NOMO-1 treated with DMSO at 0.1 percent for 48 hours (cell line): ENCODE data around the gene USP21.
A peak's percentile ranks its signal among the peaks of the same experiment; 100 is the strongest.

Source experiments
- DNase-seq: peaks from one replicate; lab custom pipeline; 2025; ENCODE audit not compliant: unreplicated experiment; lab: John Stamatoyannopoulos, UW

USP21 gene

DNA sequence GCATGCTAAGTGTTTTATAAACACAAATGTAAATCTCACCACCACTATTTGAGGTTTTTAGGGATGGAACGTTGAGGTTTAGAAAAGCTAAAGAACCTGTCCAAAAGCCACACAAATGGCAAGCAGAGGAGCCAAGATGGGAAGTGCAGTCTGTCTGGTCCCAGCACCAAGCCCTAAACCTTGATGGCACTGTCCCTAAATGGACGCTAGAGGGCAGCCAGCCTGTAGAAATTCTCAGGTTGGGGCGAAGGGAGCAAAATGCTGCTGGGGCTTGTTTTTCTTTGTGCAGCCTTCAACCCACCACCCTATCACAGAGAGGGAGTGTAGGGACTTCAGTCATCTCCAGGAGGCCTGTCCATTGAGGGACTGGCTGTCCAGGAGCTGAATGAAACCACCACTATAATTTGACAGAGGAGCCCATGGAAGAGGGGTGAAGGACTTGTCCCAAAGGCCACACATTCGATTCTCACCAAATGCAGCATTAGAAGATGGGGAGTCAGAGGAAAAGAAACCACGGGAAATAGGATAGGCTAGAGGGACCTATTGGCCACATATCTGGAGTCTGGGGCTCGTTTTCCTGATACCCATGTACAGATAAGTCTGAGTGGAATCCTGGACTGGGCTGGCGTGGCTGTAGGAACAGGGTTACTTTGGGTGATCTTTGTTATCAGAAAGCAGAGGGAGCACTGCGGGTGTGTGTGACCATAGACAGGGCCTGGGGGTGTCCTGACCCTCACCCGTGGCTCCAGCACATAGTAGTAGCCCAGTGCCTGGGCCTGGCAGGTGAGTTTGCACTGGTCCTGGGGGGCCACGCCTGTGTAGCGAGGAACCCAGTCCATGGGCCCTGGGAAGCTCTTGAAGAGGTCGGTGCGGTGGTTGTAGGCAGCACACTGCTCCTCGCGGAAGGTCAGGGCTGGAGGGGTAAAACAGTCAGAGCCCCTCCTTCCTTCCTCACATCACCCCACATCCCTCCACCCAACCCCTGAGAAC lies 33.5 kb downstream of the USP21 start:
- peak; percentile 80 for DNase-seq

DNA sequence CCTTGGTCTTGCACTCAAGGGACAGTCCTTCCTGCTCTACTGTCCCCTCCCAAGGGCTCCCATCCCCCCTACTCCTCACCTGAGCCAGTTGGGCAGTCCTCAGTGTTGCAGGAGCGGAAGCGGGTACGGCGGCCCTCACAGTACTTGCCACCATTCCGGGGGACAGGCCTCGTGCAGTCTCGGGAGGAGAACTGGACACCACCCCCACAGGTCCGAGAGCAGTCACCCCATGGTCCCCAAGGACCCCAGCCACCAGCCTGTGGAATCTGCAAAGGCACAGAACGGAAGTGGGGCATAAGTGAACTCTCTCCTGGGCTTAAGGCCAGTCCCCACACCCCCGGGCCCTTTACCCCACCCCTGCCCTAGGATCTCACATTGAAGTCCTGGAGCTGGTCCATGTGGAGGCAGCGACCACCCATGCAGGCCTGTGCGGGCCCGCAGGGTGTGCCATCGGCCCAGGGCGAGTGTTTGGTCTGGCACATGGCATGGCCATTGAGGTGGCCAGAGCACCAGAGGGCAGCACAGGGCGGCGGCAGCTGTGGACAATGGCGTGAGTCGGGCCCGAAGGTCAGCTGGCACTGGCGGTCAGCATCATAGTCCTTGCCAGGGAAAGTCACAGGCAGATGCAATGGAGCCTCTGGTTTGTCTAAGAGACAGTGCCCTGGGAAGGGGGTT lies 34.4 kb downstream of the USP21 start:
- DNase-seq, result no peak

DNA sequence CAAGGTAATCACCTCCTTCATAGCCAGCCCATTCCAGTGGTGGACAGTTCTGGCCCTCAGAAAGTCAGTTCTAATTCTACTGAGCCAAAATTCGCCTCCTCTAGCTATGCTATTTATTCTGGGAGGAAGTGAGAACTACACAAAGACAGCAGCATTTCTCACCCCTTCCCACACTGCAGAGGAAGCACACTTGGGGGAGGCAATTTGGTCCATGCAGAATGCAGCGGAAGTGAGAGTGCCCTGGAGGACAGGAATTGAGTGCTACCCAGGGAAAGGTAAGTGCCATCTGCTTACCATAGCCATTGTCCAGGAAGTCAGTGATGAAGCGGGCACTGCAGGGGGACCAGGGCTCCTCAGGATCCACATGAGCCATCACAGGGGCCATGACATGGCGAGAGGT lies 35.9 kb downstream of the USP21 start:
- peak; percentile 68 for DNase-seq

DNA sequence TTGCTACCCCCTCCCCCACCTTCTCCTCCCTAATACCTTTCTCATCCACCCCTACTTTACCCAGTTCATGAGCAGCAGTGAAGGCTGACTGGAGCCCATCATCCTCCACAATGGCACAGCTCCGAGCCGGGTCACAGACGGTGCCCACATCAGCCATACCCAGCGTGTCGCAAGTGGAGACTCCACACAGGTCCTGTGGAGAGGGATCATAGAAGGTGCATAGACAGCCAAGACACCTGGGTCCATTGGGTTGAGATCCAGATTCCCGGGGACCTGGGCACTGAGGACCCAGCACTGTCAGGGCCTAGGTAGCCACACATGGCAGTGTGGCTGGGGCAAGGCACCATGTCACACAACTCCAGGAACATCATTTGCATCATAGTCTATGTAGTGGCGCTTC lies 36.8 kb downstream of the USP21 start:
- DNase-seq, result no peak

DNA sequence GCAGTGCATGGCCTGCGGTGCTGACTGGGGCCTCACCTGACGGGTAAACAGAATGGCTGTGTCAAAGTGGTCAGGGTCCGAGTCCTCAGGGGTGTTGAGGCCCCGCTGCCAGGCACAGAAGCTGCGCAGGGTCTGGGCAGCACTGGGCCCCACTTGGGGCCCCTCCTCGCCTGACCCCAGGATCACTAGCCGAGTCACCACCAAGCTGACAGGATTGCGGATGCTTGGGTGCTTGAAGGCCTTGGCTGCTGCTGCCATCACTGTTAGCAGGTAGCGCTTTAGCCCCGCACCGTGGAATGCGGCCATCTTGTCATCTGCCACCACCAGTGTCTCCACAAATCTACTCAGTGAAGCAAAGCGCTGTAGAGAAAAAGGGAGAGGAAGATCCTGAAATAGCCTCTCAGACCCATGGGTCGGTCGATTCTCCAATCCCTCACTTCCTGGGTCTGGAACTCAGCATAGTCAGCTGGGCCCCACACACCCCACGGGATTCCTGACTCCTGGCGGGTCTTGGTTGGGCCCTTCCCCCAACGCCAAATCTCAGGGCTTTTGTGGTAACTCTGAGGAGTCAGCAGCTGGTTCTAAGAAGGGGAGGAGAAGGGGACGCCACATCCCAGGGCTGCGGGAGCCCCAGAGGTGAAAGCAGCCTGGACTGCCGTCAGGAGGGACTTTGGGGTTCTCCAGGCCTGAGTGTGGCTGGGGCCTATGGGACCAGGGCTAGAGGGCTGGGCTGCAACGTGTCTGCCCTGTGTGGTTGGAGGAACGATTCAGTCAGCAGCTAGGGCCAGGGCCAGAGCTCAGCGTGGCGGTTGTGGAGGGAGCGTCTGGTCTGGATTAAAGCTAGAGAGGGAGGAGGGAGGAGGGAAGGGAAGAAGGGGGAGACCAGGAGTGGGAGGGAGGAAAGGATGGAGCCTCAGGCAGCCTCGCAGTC lies 37.5 kb downstream of the USP21 start:
- no peak for DNase-seq

DNA sequence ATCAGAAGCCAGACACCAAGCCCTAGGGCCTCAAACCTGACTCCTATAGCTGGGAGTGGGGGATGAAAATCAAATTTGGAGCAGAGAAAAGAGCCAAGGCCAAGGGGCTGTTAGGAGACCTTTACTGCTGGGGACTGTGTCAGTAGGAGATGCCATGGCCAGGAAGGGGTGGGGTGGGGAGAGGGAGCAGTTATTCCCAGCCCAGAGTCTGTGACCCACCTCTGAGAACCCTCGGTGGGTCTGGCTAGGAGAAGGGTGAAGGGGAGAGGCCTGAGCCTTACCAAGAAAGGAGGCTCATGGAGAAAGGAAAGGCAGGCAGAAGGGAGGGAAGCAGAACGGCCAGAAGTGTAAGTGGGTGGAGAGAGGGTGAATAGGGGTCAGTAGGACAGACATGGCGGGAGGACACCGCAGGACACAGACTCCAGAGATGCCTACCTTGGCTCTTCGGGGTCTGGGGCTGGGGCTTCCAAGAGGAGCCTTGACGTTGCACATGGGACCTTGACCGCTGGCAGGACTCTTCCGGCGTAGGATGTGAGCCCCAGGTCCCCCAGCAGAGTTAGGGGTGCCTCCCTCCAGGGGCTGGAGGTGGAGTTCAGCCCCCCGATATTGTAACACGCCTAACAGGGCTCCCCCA lies 38.4 kb downstream of the USP21 start:
- no peak for DNase-seq

DNA sequence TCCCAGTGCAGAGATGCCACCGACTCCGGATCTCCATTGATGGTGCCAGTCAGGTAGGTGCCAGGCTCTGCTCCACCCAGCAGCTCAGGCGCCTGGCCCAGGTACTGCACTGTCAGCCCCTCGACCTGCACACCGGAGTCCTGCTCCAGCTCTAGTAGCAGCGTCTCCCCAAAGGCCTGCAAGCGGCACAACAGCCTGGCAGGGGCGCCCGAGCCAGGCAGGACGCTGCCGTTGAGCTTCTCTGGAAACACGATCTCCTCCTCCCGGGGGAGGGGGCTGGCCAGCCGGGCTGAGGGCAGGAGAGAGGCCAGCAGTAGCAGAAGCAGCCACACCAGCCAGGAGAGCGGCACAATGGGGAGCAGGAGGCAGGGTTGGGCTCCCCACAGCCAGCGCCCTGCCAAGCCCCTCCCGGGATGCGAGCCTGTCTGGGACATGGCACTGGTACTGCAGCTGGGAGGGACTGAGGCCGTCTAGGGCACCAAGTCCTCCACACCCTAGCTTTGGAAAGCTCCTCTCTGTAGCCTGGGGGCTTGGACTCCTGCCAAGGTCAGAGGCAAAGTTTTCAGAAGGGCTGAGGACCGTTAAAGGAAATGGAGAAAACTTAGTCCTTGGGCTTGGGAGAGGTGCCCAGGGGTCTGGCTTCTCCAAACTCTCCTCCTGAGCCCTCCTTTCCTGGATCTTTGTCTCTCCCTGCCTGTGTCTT lies 39.0 kb downstream of the USP21 start:
- no peak for DNase-seq

DNA sequence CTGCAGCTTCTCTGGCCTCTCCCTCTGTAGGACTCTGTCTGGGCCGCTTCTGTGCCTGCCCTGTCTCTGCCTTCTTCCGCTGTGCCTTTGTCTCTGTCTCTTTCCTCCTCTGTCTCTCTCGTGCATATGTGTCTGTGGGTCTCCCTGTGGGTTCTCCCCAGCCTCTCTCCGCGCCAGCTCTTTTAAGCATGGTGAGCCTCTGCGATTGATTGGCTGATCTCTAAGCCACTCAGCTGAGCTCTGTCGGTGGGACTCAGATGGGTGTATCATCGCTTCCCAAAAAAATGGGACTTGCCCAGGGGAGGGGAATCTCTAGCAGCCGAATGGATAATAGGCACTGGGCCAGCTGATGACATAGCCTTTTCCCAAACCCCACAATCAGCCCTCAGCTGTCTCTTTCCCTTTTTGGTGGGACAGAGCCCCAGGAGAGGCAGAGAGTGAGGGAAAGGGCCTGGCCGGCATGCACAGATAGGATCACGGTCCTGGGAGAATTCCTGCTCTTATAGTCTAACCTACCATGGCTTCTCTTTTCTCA lies 39.7 kb downstream of the USP21 start, which contains the start of gene ADAMTS4:
ADAMTS4 (minus strand) TSS at position 158 of the 535 bp plus-strand sequence. CDS start 427 bp downstream, outside the sequence.
- no peak for DNase-seq

DNA sequence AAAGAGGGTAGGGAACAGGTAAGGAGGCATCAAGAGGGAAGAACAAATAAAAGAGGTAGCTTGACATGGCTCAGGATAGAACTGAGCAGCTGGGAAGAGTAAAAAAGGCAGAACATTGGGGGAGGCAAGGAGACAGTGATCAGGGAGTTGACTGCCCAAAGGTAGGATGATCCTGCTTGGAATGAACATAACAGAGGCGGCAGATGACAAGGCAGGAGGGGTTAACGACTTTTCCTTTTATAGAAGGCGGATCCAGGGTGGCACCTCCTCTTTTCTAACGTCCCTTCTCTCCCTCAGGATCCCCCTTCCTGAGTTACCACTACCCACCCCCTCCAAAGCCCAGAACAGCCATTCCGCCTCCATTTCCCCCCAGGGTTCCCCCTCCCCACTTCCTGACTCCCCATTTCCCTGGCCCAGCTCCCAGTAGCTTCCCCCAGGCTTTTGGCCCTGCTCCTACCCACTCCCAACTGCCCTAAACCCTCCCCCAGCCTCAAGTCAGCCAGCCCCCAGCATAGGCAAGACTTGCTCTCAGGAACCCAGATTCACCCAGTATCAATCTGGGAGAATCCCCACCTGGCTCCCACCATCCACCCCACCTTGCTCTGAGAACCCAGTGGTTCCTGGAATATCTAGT lies 40.3 kb downstream of the USP21 start:
- DNase-seq, result no peak

DNA sequence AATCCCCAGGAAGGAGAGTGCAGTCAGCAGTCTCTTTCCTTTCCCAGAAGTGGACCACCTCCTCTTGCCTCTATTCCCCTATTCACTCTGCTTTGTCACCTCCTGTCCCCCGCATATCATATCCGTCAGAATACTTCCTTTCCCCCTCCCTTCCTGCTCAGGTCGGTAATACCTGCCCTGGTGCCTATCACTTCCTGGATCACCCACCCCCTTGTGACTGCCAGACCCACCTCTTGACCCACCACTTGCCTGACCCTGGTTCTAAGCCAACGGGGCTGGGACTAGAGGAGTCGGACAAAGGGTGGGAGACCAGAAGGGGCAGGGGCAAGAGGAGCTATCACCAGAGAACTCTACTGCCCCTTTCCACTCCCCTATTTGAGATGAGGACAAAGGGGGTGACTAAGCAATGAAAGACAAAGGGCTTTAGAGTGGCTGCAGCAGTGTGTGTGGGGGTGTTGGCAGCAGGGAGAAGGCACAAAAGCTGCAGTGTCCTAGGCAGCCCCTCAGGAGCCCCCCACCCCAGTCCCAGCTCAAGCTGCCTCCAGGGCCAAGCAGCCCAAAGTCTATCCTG lies 41.2 kb downstream of the USP21 start:
- DNase-seq, result no peak

DNA sequence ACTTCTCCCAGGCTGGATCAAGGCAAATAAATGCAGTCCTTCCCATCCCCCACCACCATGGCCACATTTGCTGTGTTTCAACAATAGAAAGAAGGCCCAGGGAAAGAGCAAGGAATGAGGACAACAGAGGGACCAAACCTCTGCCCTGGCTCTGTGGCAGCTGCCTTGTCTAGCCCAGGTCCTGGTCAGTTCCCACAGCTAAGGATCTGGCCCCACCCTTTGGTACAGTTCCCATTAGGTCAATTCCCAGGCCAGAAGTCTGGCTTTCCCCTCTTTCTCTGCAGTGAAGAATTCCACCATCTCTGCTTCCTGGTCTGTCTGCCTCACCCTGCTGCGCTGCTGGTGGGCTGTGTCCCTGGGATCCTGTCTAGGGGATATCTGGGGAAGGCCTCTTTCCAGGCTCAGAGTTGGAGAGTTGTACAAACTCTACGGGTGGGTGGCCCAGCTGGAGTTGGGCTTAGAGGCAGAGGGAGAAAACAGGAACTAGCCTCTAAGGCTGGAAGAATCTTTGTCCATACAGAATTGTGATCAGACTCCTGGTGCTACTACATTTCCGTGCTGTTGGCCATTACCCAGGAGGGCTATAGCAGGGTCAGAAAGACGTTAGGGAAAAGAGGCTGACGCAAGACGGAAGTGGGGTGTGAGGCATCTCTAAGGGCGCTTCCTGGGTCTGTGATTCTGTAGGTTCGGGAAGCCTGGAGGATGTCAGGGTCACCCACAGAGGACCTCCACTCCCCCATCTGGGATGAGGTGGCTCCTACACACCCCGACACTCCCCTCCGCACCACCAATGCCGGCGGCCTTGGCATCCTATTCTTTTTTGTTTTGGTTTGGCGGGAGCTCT lies 41.9 kb downstream of the USP21 start:
- peak; percentile 40 for DNase-seq

DNA sequence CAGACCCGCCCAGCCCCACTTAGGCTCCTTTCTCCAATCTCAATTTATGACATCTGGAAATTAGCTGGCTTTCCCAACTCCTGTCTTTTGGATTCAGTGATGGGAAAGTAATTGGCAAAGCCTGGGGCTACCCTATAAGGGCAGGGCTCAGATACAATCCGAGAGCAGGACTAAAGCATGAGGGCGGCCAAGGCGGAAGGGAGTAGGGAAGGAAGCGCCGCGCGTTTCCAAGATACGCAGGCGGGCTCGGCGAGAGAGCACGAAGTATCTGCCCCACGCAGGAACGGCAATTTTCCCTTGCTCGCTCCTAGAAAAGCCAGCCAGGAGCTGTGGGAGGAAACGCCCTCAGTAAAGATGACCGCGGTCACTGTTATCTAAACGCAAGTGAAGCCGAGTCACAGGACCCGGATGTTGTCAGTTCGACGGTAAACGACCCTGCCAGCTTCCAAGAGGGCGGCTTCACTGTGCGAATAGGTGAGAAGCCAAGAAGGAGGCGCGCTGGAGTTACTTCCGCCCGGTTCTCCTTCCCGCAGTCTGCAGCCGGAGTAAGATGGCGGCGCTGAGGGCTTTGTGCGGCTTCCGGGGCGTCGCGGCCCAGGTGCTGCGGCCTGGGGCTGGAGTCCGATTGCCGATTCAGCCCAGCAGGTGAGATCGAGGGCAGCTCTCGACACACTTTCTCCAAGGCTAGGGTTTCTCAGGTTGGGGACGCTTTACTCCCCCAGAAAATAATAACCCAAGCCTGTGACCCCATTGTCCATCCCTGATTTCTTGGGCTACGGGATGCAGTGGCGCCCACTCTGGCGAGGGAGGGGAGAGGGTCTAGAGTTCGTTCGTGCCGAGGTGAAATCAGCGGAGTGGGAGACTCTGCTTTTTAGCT lies 42.8 kb downstream of the USP21 start, which contains the start of gene NDUFS2:
NDUFS2 (plus strand) TSS at position 532 of the 877 bp plus-strand sequence; CDS start at position 551, 19 bp downstream.
- peak; percentile 99 for DNase-seq

DNA sequence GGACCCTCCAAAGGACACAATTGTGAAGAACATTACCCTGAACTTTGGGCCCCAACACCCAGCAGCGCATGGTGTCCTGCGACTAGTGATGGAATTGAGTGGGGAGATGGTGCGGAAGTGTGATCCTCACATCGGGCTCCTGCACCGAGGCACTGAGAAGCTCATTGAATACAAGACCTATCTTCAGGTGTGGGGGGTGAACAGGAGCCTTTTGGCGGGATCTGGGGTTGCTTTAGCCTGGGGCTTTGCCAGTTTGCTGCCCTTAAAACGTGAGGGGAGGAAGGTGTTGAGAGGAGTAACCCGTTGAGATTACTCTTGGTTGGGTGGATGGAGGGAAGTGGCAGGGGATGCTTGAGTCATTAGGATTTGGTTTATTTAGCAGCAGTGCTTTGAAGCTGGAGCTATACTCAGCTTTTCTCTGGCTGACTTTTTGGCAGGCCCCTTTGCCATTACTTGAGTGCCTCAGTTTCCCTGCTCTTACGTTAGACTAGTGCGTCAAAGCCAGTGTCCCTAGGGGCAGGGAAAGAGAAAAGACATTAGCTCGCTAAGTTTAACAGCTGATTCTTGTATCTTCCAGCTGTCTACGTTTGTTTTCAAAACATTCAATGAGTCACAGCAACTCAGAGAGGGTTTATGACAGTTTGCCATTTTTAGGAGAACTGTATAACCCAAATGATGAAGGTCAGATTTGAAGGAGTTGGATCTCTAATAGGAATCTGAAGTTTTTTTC lies 47.3 kb downstream of the USP21 start:
- DNase-seq, result no peak

DNA sequence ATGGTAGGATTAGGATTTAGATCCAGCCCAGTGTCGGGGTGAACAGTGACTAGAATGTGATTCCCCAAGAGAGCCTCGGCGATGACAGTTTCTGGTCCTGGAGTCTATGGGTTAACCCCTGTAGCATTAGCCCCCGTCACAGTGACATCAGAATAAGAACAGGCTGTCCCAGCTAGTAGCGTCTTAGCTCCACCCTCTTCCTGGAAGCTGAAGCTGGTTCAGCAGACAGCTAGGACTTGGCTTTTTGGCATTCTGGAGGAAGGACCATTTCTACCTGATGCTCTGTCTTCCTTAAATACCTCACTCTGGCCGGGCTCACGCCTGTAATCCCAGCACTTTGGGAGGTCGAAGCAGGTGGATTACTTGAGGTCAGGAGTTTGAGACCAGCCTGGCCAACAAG lies 47.9 kb downstream of the USP21 start:
- no peak for DNase-seq

DNA sequence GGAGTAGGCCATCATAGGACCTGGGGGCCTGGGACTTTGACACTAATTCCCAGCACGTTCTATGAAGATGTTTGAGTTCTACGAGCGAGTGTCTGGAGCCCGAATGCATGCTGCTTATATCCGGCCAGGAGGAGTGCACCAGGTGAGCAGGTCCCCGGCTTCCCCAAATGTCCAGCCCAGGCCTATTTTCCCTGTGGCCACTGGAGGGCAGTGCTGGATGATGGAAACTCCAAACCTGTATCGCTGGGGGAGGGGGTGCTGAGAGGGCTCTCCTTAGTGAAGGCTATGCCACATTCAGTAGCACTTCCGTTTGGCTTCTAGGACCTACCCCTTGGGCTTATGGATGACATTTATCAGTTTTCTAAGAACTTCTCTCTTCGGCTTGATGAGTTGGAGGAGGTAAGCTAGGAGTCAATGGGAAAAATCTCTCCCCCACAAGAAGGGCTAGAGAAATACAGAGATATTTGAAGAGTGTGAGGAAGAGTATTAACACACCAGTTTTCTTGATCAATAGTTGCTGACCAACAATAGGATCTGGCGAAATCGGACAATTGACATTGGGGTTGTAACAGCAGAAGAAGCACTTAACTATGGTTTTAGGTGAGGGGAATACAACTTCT lies 50.6 kb downstream of the USP21 start:
- DNase-seq, result peak; percentile 78

DNA sequence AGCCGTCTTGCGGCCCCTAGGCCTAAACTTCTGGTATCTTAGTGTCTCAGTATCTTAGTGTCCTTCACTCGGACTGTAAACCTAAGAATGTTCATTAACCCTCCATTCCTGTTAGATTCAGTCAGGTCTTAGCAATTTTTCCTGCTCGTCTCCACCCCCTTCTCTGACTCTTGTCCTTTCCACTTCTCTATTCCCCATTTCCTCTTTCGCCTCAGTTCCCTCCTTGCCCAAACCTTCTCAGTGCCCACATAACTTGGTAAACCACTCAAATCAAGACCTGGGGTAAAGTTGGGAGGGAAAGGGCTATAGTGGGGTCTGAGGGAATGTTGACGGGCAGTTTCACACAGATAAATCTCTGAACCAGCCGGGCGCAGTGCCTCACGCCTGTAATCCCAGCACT lies 55.1 kb downstream of the USP21 start:
- DNase-seq, result peak; percentile 61
